ENCODE measurements around the gene PPP2R5E.

GRCh38 chr14:63501429-63501828, 41.7 kb downstream of the PPP2R5E start:
- TF ChIP-seq CTCF (IDR thresholded peaks at IDR 0.05), result no peak
- TF ChIP-seq EZH2phosphoT487 (IDR thresholded peaks at IDR 0.05), result no peak
- no peak for TF ChIP-seq EZH2 (IDR thresholded peaks at IDR 0.05)
